ENCODE data around the gene MRM3. TPM values are rescaled to one million over a fixed set of nuclear protein-coding genes. Genes with fewer than 3 reads are reported as not detected.
"Not testable (repeated sequence)": the region's sequence is repeated elsewhere in the genome, so short reads cannot be mapped to it uniquely, and the experiment has no call there.

Gene MRM3
- total RNA-seq, 2 experiments from 2014 or later, result 12.8 to 15.8 TPM

DNA sequence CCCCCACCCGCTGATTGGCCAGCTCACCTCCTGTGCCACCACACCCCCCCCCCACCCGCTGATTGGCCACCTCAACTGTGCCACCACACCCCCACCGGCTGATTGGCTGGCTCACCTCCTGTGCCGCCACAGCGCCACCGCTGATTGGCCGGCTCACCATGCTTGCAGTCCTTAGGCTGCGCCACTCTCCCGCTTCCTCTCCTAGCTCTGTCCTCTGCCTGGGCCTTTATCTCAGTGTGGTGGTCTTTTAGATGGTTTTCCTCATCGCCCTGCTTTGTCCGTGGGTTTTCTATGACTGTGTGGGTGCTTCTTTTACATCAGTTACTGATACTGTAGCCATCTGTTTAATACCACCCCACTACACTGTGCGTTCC lies 8.7 kb downstream of the MRM3 start:
- POLR2A ChIA-PET, DNase-seq, H3K4me3 Mint-ChIP-seq, H3K27me3 Mint-ChIP-seq, H3K27ac Mint-ChIP-seq, H3K9me3 Mint-ChIP-seq, CTCF ChIA-PET, H3K4me1 Mint-ChIP-seq: not testable (repeated sequence)
- H3K36me3 Mint-ChIP-seq (ENCODE audit: low read depth), result peaks cover 33% of the 10 kb centered on the region

GRCh38 chr17:791829-792228 lies 9.7 kb downstream of the MRM3 start:
- H3K4me1 Mint-ChIP-seq, result peaks cover 6% of the 10 kb centered on the region
- H3K27me3 Mint-ChIP-seq, result no peaks in the 10 kb centered on the region
- no peaks in the 10 kb centered on the region for H3K9me3 Mint-ChIP-seq
- no peak for DNase-seq
- H3K36me3 Mint-ChIP-seq (ENCODE audit: low read depth), result peaks cover 33% of the 10 kb centered on the region
- CTCF ChIA-PET, result interaction anchor here (0.8 to 1.5 kb wide), 3 partner anchors 10 to 205 kb away, joined by 3 to 9 read pairs (median 4); partner anchors contain the start of genes GLOD4, MRM3 and TIMM22
- POLR2A ChIA-PET, result interaction anchor here (1.1 kb wide), 1 partner anchor 76 kb away, joined by 3 read pairs; no protein-coding TSS in a partner anchor
- no peak overlapping the region for H3K4me3 Mint-ChIP-seq
- H3K27ac Mint-ChIP-seq, result no peak overlapping the region

DNA sequence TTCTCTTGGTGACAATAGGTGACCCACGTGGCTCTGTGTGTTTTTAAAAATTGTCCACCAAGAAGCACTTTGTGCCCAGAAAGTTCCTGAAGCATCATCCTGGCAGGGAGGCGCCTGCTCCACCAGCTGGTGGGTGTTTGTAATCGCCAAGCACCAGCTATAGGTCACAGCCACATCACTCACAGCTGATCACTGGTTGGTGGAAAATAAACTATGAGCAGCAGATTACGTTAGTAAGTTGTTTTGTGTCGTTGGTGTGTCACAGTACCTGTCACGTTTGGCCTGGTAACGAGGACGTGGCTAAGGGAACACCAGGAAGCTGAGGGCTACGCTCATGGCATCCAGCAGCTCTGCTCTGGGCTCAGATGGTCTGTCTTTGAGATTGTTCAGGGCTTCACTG lies 10.1 kb downstream of the MRM3 start:
- no peak overlapping the region for H3K4me3 Mint-ChIP-seq
- CTCF ChIA-PET, result interaction anchor here (1.2 to 1.5 kb wide), 2 partner anchors 10 to 189 kb away, joined by 4 to 9 read pairs; partner anchors contain the start of genes GLOD4 and MRM3
- H3K4me1 Mint-ChIP-seq, result peaks cover 6% of the 10 kb centered on the region

DNA sequence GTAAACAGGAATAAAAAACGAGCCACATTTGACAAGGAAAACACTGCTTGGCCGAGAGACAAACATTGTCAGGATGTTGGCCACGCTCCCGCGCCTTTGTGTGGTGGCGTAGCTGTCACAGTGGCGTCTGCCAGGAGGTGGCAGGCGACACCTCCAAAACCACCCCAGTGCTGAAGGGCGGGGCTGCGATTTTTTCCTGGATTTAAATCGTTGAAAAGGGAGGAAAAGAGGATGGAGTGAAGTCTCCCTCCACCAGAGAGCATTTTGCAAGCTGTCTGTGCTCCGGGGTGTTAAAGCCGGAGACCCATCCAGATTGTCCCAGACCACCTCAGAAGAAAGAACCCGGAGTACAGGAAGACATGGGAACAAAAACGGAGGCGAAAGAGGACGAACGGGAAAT lies 12.7 kb downstream of the MRM3 start:
- POLR2A ChIA-PET, result interaction anchor here (2.0 to 2.2 kb wide), 2 partner anchors 13 to 186 kb away, joined by 7 to 10 read pairs; partner anchors contain the start of genes GLOD4 and MRM3

More for the DNA sequence above, 10.1 kb downstream of the MRM3 start:
- POLR2A ChIA-PET, result interaction anchor here (1.1 kb wide), 1 partner anchor 77 kb away, joined by 3 read pairs; no protein-coding TSS in a partner anchor
- no peaks in the 10 kb centered on the region for H3K27me3 Mint-ChIP-seq
- no peak overlapping the region for H3K27ac Mint-ChIP-seq
- H3K36me3 Mint-ChIP-seq (ENCODE audit: low read depth), result peaks cover 31% of the 10 kb centered on the region
- no peak for DNase-seq
- no peaks in the 10 kb centered on the region for H3K9me3 Mint-ChIP-seq

DNA sequence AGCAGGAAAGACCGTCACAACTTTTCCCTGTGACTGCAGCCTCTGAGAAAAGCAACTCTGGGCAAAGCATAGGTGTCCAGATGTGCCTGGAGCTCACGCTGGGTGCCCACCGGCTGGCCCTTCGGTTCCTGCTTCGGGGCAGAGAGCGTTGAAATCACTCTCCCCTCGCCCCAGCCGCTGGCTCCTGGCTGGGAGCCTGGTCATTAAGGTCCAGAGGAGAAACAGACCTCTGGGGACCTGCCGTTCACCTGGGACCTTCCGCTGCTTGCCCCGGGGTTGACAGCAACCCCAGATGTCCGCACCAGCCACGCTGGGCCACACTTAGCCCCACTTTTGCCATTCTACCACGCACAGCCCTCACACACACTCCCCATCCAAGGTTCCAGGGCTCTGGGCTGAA lies 13.1 kb downstream of the MRM3 start:
- POLR2A ChIA-PET, result interaction anchor here (2.0 to 2.2 kb wide), 2 partner anchors 14 to 186 kb away, joined by 7 to 10 read pairs; partner anchors contain the start of genes GLOD4 and MRM3
- Mint-ChIP-seq H3K4me3 (no peak overlapping the region), H3K27me3 (no peaks in the 10 kb centered on the region), H3K27ac (no peak overlapping the region), H3K36me3 (ENCODE audit: low read depth) (peaks cover 14% of the 10 kb centered on the region), H3K9me3 (no peaks in the 10 kb centered on the region), H3K4me1 (peaks cover 6% of the 10 kb centered on the region)
- CTCF ChIA-PET, result interaction anchor here (0.8 to 3.6 kb wide), 6 partner anchors 13 to 205 kb away, joined by 3 to 42 read pairs (median 4); partner anchors contain the start of genes GLOD4, MRM3, NXN and TIMM22
- no peak for DNase-seq

More for the DNA sequence above, 12.7 kb downstream of the MRM3 start:
- Mint-ChIP-seq H3K4me1 (peaks cover 6% of the 10 kb centered on the region), H3K27me3 (no peaks in the 10 kb centered on the region), H3K9me3 (no peaks in the 10 kb centered on the region), H3K27ac (no peak overlapping the region), H3K4me3 (no peak overlapping the region), H3K36me3 (ENCODE audit: low read depth) (peaks cover 17% of the 10 kb centered on the region)
- peak; percentile 49 for DNase-seq
- CTCF ChIA-PET, result interaction anchor here (1.1 to 3.6 kb wide), 5 partner anchors 12 to 206 kb away, joined by 3 to 42 read pairs (median 5); partner anchors contain the start of genes GLOD4, MRM3, NXN and TIMM22

GRCh38 chr17:795721-796120 lies 13.6 kb downstream of the MRM3 start:
- Mint-ChIP-seq H3K4me3 (no peak overlapping the region), H3K4me1 (peaks cover 6% of the 10 kb centered on the region), H3K36me3 (ENCODE audit: low read depth) (peaks cover 14% of the 10 kb centered on the region), H3K27ac (no peak overlapping the region), H3K9me3 (no peaks in the 10 kb centered on the region), H3K27me3 (no peaks in the 10 kb centered on the region)
- DNase-seq, result no peak
- ChIA-PET POLR2A (interaction anchor here (2.2 kb wide), 1 partner anchor 185 kb away, joined by 10 read pairs; no protein-coding TSS in a partner anchor), CTCF (interaction anchor here (0.7 to 3.6 kb wide), 7 partner anchors 13 to 205 kb away, joined by 3 to 42 read pairs (median 3); partner anchors contain the start of genes GLOD4, MRM3, NXN and TIMM22)

DNA sequence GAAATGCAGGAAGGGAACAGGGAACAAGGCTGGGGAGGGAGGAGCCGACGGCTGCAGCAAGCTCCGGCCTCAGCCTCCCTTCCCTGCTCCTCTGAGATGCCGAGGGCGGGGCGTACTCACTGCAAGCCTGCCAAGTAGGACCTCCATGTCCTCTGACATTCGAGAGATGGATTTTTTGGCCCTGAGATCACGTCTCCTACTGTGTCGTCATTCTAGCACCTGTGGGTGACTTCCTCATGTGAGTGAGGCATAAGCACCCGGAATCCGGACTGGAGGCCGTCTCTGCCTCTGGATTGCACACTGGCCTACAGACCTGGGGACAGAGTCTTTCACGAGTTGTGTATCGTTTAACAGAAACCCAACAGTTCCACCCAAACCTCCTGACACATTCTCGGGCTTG lies 14.5 kb downstream of the MRM3 start:
- CTCF ChIA-PET, result interaction anchor here (0.6 to 1.8 kb wide), 3 partner anchors 15 to 200 kb away, joined by 3 to 5 read pairs (median 5); partner anchors contain the start of gene TIMM22
- Mint-ChIP-seq H3K4me1 (peaks cover 6% of the 10 kb centered on the region), H3K36me3 (ENCODE audit: low read depth) (peaks cover 6% of the 10 kb centered on the region), H3K4me3 (no peak overlapping the region), H3K9me3 (no peaks in the 10 kb centered on the region), H3K27me3 (no peaks in the 10 kb centered on the region), H3K27ac (no peak overlapping the region)
- POLR2A ChIA-PET, result interaction anchor here (2.2 kb wide), 1 partner anchor 184 kb away, joined by 10 read pairs; no protein-coding TSS in a partner anchor
- DNase-seq, result no peak

GRCh38 chr17:797236-797840 lies 15.2 kb downstream of the MRM3 start:
- POLR2A ChIA-PET, result interaction anchor here (1.1 kb wide), 1 partner anchor 16 kb away, joined by 3 read pairs; no protein-coding TSS in a partner anchor
- no peak overlapping the region for H3K27ac Mint-ChIP-seq
- H3K4me1 Mint-ChIP-seq, result peaks cover 6% of the 10 kb centered on the region
- peaks cover 2% of the 10 kb centered on the region for H3K36me3 Mint-ChIP-seq (ENCODE audit: low read depth)
- H3K9me3 Mint-ChIP-seq, result no peaks in the 10 kb centered on the region
- H3K4me3 Mint-ChIP-seq, result no peak overlapping the region
- CTCF ChIA-PET, result interaction anchor here (1.8 to 2.2 kb wide), 2 partner anchors 184 to 199 kb away, joined by 5 to 9 read pairs; partner anchors contain the start of gene TIMM22
- DNase-seq, result no peak
- H3K27me3 Mint-ChIP-seq, result no peaks in the 10 kb centered on the region

GRCh38 chr17:798246-798645 lies 16.1 kb downstream of the MRM3 start:
- Mint-ChIP-seq H3K27ac (no peak overlapping the region), H3K27me3 (no peaks in the 10 kb centered on the region), H3K36me3 (ENCODE audit: low read depth) (no peaks in the 10 kb centered on the region), H3K4me1 (peaks cover 6% of the 10 kb centered on the region), H3K4me3 (no peak overlapping the region), H3K9me3 (no peaks in the 10 kb centered on the region)
- DNase-seq, result no peak
- POLR2A ChIA-PET, result interaction anchor here (1.1 kb wide), 1 partner anchor 17 kb away, joined by 3 read pairs; no protein-coding TSS in a partner anchor
- CTCF ChIA-PET, result interaction anchor here (1.8 to 2.2 kb wide), 2 partner anchors 183 to 199 kb away, joined by 5 to 9 read pairs; partner anchors contain the start of gene TIMM22

- no peak for DNase-seq
- no peaks in the 10 kb centered on the region for H3K36me3 Mint-ChIP-seq (ENCODE audit: low read depth)
- H3K4me3 Mint-ChIP-seq, result no peak overlapping the region
- no peaks in the 10 kb centered on the region for H3K9me3 Mint-ChIP-seq
- no peak overlapping the region for H3K27ac Mint-ChIP-seq
- CTCF ChIA-PET, result interaction anchor here (2.2 kb wide), 1 partner anchor 182 kb away, joined by 9 read pairs; no protein-coding TSS in a partner anchor
- peaks cover 6% of the 10 kb centered on the region for H3K4me1 Mint-ChIP-seq
- POLR2A ChIA-PET, result no interaction called here
- H3K27me3 Mint-ChIP-seq, result no peaks in the 10 kb centered on the region
These were observed 17.1 kb downstream of the MRM3 start for GRCh38 chr17:799261-799660.

- Mint-ChIP-seq H3K36me3 (ENCODE audit: low read depth) (no peaks in the 10 kb centered on the region), H3K27ac (no peak overlapping the region), H3K4me1 (no peaks in the 10 kb centered on the region), H3K9me3 (no peaks in the 10 kb centered on the region), H3K27me3 (no peaks in the 10 kb centered on the region), H3K4me3 (no peak overlapping the region)
- ChIA-PET CTCF (interaction anchor here (1.0 kb wide), 1 partner anchor 180 kb away, joined by 3 read pairs; no protein-coding TSS in a partner anchor), POLR2A (no interaction called here)
- no peak for DNase-seq
These were observed 18.5 kb downstream of the MRM3 start for GRCh38 chr17:800446-801242.

DNA sequence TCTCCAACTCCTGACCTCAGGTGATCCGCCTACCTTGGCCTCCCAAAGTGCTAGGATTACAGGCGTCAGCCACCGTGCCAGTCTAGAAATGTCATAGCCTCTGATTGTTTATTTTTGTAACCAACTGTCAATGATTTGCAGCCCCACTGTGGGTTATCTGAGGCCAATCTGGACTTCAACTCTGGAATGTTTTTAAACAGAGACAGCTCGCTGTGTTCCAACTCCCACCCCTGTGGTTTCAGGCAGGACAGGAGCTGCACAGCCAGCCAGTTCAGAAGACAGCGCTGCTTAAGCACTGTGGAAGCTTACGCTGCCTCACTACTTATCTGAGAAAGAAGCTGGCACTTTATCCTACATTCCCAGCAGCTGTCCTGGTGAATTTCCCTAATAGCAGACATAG lies 19.5 kb downstream of the MRM3 start:
- ChIA-PET POLR2A (no interaction called here), CTCF (no interaction called here)
- H3K4me3 Mint-ChIP-seq, result no peak overlapping the region
- H3K4me1 Mint-ChIP-seq, result no peaks in the 10 kb centered on the region
- no peak for DNase-seq
- H3K27me3 Mint-ChIP-seq, result no peaks in the 10 kb centered on the region
- H3K27ac Mint-ChIP-seq, result no peak overlapping the region
- no peaks in the 10 kb centered on the region for H3K9me3 Mint-ChIP-seq
- no peaks in the 10 kb centered on the region for H3K36me3 Mint-ChIP-seq (ENCODE audit: low read depth)

All from activated CD4-positive, alpha-beta memory T cell treated with anti-CD3 and anti-CD28 coated beads, Interleukin-2, amount 10 ng/mL, durations not matched to agents 7 days and 5 days (primary cell).